ENCODE measurements around the gene TMEM229B.

DNA sequence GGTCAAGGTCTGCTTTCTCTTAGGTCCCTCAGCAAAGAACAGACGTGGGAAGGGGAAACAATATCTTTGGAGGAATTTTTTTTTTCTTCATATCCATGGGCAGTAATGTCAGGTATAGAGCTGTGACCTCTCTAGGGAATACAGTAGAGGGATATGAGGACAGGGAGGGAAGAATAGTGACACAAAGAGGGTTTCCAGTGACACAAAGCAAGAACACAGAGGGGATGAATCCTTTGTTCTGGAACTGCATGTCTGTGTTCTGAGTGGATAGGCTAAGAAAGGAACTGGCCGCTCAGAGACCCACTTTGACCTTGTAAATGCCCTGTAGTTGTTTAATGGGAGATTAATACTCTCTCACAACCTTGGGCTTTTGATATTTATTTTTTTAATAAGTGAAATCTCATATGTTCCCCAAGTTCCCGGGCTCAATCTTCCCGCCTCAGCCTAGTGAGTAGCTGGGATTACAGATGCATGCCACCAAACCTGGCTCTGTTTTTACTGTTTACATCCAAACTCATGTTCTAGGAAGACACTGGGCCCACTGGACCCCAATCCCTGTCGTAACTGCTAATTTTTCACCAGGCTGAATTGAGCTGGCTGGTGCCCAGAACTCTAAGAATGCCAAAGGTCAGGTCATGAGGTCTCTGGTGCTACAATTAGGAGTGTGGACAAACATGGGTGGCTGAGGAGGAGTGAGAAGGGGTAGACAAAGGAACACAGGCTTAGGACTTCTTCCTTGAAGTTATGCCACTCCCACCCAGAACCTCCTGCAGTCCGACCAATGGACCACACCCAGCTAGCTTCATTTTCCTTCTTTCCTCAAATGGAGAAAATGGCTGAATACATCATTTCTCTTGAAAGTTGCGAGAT, 35.5 kb upstream of the TMEM229B start:
- TF ChIP-seq, protein P1, sequence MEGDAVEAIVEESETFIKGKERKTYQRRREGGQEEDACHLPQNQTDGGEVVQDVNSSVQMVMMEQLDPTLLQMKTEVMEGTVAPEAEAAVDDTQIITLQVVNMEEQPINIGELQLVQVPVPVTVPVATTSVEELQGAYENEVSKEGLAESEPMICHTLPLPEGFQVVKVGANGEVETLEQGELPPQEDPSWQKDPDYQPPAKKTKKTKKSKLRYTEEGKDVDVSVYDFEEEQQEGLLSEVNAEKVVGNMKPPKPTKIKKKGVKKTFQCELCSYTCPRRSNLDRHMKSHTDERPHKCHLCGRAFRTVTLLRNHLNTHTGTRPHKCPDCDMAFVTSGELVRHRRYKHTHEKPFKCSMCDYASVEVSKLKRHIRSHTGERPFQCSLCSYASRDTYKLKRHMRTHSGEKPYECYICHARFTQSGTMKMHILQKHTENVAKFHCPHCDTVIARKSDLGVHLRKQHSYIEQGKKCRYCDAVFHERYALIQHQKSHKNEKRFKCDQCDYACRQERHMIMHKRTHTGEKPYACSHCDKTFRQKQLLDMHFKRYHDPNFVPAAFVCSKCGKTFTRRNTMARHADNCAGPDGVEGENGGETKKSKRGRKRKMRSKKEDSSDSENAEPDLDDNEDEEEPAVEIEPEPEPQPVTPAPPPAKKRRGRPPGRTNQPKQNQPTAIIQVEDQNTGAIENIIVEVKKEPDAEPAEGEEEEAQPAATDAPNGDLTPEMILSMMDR (IDR thresholded peaks at IDR 0.05), result no peak
- TF ChIP-seq POLR2A (IDR thresholded peaks at IDR 0.05) (no peak), POLR2AphosphoS5 (IDR thresholded peaks at IDR 0.05) (no peak)

Data from suprapubic skin (tissue), 4 donors.